ENCODE measurements around the gene BRPF1.

Gene BRPF1

DNA sequence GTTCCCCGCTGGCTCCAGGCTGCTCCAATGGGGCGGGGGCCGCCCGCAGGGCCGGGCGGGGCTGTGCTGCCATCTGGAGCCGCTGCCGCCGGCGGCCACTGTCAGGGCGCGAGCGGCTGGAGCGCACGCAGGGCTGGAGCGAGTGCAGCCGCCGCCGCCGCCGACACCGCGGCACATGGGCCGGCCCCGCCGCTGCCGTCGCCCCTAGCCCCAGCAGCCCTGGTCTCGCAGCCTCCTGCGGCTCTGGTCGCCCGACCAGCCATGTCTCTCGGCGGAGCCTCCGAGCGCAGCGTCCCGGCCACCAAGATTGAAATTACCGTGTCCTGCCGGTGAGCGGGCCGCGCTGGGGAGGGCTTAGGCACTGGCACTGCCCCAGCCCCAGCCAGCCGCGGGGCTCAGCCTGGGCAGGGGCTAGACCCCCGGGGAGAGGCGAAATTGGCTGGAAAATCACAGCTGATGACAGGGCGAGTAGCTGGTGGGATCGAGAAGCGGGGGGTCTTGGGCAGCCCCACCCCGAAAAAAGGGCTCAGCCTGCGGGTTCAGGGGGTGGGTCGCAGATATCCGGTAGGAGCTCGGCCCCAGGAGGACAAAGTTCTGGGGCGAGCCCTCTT, 27.7 kb upstream of the BRPF1 start, which contains the start of gene CPNE9:
CPNE9 (plus strand) TSS at position 98 of the 611 bp plus-strand sequence; CDS start at position 262, 164 bp downstream.
- no peak for DNase-seq

DNA sequence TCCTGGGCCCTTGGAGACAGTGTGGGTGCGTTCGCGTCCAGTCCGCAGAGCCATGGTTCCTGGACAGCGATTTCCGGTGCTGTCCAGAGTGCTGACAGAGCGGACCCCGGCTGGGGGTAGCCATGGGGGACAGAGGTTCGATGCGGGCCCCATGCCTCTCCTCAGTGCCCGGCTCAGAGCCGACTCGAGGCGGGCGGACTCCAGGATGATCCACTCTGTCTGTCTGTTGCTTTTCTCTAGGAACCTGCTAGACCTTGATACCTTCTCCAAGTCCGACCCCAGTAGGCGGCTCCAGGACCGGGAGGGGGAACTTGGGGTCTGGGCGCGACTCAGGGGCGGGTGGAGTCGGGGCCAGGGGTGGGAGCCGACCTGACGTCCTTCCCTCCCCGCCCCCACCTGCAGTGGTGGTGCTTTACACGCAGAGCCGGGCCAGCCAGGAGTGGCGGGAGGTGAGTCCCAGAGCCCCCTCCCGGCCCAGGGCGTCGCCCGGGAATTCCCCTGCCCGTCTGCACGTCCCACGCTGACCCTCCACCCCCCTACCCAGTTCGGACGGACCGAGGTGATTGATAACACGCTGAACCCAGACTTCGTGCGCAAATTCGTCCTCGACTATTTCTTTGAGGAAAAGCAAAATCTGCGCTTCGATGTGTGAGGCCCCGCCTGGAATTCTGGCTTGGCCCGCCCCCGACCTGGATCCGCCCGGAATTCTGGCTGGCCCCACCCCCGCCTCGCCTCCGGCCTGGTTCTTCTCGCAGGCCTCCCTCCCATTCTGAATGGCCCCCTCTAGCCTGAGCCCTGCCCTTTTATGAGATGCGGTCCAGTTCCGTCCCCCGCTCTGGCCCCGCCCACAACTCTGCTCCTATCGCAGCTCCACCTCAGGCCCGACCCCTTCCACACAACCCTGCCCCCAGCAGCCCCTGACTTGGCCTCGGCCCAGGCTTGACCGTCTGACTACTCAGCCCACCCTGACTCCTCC, 26.9 kb upstream of the BRPF1 start:
- peak; percentile 22 for DNase-seq

DNA sequence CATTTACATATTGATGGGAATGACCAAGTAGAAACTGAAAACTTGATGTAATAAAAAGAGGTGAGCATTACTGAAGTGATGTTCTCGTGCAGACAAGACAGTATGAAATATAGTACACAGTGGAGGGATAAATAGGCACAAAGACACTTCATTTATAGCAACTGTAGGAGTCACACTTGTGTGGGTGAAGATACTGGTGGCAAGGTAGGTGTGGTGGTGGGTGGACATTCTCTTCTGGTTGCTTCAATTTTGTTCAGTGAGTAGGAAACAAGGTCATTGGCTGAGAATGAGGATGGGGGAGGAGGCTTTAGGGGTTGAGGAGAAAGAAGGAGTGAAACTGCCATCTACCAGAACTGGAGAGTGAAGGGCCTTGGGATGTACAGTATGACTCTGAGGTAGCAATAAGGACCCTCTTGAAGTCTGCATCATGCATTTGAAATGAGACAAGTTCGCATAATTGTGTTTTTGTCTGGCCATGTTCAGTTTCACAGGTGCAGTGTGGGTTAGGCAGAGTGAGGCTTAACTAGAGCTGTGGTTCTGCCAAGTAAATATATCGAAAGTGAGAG, 21.3 kb upstream of the BRPF1 start:
- no peak for DNase-seq

DNA sequence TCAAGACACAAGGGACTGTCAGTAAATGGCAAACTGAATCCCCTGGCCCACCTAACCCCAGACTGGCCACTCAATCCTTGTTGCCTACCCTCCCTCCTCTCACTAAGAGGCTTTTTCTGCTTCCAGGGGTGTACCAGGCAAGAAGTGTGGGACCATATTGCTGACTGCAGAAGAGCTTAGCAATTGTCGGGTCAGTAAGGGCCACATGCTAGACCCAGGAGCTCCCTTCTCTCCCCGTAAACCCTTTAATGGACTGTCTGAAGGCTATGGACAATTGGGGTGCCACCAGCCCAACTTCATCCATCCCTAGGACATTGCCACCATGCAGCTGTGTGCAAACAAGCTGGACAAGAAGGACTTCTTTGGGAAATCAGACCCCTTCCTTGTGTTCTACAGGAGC, 19.1 kb upstream of the BRPF1 start:
- DNase-seq: no peak

DNA sequence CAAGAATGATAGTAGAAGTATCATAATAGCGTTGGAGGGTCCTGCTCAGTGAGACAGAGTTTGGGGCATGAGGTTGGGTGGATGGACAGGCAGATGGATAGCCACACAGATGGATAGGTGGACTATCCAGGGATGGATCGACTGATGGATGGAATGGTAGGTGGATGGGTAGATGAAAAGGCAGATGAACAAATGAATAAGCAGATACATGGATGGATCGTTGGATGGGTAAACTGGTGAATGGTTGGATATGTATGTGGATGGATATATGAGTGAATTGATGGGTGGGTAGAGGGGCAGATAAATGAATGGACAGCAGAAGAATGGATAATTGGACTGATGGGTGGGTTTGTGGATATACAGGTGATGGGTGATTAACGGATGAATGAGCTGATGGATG, 18.4 kb upstream of the BRPF1 start:
- no peak for DNase-seq

DNA sequence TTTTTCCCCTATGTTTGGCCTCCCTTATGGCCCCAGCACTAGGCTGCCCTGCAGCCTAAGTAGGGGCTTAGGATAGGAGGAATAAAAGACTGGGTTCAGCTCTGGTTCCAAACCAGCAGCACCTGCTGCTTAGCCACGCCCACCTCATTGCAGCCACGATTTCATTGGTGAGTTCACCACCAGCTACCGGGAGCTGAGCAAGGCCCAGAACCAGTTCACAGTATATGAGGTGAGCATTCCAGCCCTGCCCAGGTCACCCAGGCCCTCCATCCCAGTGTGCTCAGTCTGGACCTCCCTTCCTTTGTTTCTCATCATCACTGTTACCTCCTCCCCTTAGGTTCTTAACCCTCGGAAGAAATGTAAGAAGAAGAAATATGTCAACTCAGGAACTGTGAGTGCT, 16.4 kb upstream of the BRPF1 start:
- no peak for DNase-seq

DNA sequence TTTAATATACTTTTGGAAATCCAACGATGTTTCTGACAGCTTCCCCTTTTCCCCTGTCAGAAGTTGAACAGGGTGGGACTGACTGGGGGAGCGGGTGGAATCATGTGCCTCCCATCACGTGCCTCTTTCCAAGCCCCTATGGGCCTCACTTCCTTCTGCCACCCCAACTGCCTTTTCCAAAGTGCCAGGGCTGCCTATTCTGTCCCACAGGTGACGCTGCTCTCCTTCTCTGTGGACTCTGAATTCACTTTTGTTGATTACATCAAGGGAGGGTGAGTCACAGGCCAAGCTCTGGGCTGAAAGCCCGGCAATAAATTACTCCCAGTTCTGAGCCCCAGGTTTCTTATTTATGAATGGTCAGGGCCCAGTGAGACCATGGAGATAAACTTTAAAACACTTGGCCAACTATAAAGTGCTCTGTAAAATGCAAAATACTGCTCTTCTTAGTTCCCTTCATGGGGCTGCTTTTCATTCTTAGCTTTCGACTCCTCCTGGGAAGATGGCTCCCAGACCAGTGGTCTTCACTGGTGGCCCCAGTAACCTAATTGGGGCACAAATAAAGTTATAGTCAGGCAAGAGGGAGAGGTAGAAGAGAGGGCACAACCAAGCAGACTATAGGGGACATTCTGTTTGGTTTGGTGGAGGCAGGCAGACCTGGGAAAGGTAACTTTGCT, 15.6 kb upstream of the BRPF1 start:
- DNase-seq: peak; percentile 84

DNA sequence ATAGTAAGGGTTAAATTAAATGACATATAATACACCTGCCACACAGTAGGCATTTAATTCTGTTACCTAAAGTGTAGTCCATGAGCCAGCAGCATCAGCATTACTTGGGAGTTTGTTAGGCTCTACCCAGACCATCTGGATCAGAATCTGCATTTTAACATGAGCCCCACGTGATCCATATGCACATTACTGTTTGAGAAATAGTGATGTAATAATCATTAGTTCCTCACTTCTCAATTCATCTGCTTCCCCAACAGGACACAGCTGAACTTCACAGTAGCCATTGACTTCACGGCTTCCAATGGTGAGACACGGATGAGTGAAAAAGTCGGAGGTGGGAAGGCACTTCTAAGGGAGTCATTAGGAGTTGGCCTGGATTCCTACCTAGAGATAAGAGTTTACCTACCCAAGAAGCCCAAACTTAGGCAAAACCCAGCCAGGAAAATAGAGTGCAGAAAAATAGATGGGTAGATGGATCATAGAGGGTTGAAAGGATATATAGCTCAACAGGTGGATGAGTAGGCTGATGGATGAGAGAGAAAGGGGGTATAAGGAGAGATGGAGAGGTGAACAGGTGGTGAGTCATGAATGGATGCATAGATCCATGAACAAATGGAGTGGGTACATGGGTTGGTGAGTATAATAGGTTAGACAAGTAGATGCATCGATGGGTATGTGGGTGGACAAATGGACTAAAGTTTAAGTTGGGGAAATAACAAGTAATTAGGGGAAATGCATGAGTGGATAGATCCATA, 14.6 kb upstream of the BRPF1 start:
- DNase-seq: no peak

DNA sequence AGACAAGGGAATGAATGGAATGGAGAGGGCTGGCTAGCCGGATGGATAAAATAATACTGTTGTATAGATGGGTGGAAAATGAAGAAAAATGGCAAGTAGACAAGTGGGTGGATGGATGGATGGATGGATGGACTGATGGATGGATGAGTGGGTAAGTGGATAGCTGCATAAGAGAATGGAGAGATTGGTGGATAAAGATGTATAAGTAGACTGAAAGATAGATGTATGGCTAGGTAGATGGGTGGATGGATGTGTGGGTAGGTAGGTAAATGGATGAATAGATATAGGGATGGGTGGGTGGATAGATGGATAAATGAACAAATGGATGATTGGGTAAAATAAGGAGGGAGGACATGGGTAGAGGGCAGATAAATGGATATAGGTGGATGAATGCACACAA, 14.0 kb upstream of the BRPF1 start:
- DNase-seq: no peak

DNA sequence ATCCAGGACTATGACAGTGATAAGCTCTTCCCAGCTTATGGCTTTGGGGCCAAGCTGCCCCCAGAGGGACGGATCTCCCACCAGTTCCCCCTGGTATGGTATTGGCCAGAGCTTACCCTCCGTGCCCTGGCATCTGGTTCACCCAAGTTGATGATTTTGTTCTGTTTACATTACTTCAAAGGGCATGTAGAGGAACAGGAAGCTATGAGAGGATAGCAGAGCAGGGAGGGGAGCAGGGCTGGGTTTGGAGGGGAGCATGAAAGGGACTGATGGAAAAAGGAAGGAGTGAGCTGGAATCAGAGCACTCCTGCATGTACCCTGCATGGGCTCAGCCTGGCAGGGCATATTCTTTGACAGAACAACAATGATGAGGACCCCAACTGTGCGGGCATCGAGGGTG, 13.4 kb upstream of the BRPF1 start:
- no peak for DNase-seq

DNA sequence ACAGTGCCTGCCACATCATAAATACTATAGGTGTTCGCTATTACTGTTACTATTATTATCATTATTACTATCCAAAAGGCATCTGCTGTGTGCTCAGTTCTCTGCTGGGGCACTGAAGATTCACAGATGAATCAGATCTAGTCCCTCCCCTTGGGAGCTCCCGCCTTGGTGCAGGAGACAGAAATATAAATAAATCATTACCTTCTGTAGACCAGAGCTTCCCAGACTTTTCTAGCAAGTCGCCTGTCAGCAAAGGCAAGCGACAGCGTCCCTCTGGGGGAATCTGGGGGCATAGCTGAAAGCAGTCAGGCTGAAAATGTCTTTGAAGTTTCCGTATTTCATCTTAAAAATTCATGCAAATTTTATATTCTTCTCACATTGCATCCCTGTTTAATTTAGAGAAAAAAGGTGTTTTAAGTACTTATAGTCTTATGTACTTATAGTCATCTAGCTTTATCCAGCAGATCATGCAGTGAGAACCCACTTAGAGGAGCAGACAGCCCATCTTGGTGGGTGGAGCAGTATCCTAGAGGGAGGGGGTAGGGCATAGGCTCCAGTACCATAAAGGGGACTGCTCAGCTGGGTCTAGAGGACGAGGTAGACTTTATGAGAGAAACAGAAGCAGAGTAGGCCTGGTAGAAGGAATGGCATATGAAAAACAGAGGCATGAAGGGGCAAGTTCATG, 10.4 kb upstream of the BRPF1 start:
- no peak for DNase-seq

DNA sequence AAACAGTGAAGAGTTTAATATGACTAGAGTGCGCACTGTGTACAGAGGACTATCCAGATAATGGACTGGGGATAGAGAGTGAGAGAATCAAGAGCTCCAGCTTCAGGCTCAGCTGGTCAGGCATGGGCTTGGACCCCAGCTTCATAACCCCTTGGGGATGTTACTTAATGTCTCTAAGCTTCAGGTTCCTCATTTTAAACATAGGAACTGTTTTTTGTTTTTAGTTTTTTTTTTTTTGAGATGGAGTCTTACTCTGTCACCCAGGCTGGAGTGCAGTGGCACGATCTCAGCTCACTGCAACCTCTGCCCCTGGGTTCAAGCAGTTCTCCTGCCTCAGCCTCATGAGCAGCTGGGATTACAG, 9.9 kb upstream of the BRPF1 start:
- no peak for DNase-seq

DNA sequence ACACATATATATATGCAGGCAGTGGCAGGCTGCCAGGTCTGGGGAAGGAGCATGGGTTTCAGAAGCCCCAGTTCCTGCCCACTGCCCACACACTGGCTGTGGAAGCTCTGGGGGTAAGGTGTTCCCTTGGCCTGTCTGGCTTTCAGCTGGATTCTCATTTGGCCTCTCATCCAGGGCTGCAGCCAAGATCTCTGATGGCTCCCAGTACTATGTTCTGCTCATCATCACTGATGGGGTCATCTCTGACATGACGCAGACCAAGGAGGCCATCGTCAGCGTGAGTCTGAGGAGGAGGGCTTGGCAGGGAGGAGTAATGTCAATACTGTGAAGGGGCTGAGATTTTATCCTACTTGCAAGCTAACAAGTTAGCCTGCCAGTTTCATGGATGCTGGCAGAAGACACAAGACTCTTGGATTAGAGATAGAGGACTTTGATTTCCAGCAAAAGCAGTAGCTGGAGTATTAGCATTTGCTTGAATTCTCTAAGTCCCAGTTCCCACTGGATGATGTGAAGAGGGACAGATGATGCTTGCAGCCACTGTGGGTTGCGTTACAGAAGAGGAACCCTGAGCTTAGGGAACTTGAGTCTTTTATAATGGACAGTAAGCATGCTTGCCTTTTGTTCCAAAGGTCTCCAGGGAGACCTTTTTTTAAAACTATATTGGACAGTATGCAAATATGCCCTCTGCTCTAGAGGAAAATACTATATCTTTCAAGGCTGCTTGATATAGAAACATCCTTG, 5.6 kb upstream of the BRPF1 start:
- DNase-seq: no peak

DNA sequence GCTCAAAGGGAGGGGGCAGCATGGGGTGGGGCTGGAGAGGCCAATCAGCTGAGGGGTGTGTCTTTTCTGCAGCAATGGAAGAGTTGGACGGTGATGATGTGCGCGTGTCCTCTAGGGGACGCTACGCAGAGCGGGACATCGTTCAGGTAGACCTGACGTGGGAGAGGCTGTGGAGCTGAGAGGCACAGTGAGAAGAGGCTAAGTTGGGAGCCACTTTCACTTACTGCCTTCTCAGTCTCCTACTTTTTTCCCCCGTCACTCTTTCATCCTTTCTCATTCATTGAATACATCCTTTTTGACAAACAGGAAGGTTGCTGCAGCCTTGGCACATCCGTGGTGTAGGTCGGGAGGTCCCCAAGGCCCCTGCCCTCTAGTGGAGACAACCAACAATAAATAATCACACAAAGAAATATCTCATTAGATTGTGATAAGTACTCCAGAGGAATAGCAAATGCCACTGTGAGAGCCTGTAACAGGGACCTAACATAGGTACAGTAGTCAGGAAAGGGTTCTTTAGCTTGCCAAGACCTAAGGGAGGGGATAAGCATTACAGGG, 4.4 kb upstream of the BRPF1 start:
- DNase-seq: no peak

DNA sequence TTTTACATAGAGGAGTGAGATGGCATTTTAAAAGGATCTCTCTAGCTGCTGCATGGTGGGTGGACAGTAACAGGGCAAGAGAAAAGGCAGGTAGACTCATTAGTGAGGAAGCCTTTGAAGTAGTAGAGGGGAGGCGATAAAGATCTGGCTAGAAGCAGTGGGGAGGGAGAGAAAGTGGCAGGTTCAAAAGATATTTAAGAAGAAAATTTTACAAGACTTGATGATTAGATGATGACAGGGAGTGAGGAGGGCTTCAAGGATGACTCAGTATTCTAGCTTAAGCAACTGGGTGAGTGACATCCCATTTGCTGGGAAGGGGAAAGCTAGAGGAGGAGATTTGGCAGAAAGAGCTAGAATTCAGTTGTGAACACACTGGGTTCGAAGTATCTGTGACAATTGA, 3.8 kb upstream of the BRPF1 start:
- DNase-seq: no peak

DNA sequence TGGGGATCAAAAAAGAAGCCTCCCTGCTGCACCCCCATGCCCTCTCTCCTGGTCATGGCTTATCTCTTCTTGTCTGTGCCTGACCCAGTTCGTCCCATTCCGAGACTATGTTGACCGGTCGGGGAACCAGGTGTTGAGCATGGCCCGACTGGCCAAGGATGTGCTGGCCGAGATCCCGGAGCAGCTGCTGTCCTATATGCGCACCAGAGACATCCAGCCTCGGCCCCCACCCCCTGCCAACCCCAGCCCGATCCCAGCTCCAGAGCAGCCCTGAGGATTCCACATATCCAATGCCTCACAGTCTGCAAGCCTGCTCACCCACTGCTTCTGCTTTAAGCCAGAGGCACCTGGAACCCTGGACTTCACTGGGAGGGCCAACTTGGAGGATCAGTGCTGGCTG, 2.1 kb upstream of the BRPF1 start:
- no peak for DNase-seq

DNA sequence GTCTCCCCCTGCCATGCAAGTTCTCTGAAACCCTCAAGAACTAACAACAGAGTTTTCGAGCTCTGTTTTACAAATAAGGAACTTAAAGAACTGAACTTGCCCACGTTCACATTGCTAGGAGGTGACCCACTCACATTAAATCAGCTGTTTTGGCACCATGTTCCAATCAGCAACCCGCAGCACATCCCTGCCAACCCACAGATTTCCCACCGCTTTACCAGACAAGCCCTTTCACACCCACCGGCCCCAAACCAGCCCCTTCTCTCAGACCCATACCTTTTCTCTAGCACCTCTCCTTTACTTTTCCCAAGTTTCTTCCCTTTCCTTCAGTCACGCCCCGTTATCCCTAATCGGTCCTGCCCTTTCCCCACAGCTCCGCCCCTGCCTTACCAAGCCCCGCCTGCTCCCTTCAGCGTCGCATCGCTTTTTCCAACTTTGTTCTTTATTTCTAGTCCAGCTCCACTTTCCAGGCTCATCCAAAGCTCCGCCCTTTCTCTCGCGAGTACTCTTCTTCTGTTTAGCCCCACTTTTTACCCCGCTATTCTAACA, 804 bp upstream of the BRPF1 start:
- no peak for DNase-seq

DNA sequence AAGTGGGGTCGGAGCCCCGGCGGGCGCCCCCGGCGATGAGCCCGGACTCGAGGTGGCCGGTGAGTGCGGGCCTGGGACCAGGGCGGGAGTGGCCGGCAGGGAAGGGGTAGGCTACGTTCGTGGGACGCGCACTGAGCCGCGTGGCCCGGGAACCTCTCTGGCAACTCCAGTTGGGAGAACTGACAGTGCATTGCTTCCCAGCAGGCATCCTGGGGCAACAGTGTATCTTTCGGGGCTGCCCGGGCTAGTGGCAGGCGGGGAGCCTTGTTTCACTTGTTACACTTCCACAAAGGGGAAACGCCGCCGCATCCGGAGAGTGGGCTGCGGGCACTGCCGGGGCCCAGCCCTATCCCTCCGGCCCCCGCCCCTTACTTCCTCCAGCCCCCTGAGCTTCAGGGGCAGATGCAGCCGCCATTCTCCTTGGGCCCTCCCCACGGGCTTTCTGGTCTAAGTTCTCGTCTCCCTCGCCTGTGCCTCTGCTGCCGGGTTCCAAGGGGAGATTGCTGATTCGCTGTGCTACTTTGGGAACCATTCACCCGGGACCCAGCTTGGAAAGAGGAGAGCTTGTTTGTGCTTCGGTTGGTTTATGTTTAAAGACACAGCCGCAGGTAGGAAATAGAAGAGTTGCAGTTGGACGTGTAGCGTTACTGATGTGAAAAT, 675 bp downstream of the BRPF1 start:
- DNase-seq: no peak

DNA sequence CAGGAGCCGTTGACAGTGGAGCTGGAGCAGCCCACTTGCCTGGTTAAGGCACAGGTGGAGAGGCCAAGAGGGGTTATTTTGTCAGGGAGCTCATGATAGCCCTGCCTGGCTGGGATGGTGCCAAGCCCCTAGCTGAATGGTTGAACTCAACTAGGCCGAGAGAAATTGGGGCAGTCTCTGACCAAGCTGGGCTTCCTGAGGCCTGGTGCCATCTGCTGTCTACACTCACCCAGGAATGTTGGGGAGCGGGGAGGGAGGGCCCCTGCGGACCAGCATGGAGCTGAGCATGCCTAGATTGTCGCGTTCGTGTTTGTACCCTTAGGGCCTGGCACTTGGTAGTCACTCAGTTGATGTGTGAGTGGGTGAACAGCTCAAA, 1.2 kb downstream of the BRPF1 start:
- DNase-seq: no peak

DNA sequence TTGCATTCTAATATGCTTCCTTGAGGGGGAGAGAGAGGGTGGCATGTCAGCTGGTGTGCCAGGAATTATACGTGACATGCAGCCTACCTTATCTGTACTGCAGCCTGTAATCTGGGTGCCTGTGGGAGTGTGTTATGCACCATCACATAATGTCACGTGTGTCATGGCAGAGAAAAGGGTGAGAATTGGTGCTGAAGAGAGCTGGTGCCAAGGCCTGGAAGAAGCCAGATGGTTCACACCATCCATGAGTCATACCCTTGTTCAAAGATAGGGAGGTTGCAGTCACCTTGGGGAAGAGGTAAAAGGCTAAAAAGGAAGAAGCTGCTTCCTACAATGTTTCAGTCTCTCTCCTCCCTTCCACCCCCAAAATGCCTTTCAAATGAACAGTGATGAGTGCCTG, 5.3 kb downstream of the BRPF1 start:
- no peak for DNase-seq
